HG02759 (cell line): ENCODE results near the gene DEFB114.
"Not testable (repeated sequence)": the region's sequence is repeated elsewhere in the genome, so short reads cannot be mapped to it uniquely, and the experiment has no call there.

Source experiments
- ATAC-seq: cut with Tn5 transposase; IDR thresholded peaks from one replicate; pipeline ENCODE4 v1.9.1; 2021; ENCODE audit warnings: mild to moderate bottlenecking, moderate library complexity; ENCODE audit not compliant: unreplicated experiment

DEFB114 gene

GRCh38 chr6:49964064-49964463 lies at the start of gene DEFB114:
Gene DEFB114 (minus strand): TSS chr6:49964164. CDS start chr6:49964105, 59 bp downstream.
- ATAC-seq: no peak

DNA sequence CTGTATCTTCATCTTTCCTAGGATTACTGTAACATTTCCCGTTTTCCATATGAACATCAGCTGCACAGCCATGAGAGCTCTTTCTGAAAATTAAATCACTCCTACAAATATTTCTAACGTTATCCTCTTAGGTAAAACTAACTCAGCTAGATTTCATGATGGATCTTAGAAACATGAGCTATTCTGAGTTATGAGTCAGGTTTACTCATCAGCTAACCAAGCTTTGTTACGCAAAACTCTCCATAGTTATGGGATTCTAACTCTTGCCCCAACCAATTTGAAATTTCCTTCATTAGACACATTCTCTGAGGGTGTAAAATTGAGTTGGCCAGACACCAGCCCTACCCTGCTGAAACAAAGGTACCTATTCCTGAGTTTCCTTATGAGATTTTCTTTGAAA lies 43.9 kb upstream of the DEFB114 start:
- ATAC-seq: no peak

GRCh38 chr6:50003139-50003538 lies 39.2 kb upstream of the DEFB114 start:
- no peak for ATAC-seq

DNA sequence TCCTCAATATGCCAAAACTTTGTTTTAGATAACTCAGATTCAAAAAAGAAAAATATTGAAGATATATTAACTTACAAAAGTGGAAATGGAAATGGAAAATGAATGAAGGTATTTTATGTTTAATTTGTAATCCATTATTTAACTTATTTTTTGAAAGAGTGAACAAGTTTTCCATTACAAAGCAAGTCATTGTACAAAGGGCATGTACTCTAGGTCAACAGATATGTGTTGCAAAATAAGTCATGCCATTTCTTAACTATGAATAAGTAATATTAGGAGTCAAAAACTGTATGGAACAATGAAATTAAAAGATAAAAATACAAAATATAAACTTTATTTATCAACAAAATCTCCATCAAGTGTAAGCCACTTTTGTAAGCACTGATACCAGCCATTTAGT lies 31.3 kb upstream of the DEFB114 start:
- ATAC-seq: no peak

- ATAC-seq: no peak
These were observed 24.9 kb upstream of the DEFB114 start for GRCh38 chr6:49988900-49989299.

- no peak for ATAC-seq
These were observed 23.8 kb upstream of the DEFB114 start for GRCh38 chr6:49987749-49988148.

DNA sequence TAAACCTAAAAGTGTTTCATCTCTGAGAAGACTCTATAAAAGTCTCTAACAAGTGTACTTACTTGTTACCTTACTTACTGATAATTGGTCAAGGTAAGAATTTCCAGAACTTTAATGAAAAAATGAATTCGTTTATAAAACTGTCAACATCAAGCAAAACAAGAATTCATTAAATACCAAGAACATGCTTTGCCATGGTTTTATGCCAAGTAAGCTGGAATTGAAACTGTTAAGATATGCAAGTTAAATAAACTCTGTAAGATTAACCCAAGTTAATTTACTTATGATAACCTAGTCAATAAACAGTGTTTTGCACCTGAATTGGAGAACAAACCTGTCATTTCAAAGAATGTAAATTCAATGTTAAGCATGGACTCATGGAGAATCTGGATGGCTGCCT lies 22.6 kb upstream of the DEFB114 start:
- ATAC-seq: no peak

GRCh38 chr6:49982046-49982445 lies 18.1 kb upstream of the DEFB114 start:
- ATAC-seq: no peak

- no peak for ATAC-seq
These were observed 16.9 kb upstream of the DEFB114 start for GRCh38 chr6:49980898-49981297.

DNA sequence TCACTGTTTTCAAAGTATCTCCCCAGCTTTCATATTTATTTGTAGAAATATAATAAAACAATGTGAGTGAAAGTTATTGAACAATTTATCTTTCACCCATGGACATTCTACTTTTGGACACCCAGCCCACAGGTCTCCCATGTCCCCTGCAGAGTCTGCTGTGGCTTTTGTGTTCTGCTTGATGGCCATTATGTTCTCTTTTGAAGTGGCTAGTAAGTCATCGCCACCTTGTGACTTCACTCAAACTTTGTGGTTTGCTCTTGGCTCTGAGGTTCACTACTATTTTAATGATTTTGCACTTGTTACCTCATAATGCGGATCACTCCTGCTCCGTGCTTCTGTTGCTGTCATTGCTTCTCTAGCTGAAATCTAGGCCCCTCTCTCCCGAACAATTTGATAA lies 15.6 kb upstream of the DEFB114 start:
- ATAC-seq: peak; percentile 36

GRCh38 chr6:49978332-49979226 lies 14.6 kb upstream of the DEFB114 start:
- ATAC-seq: peak; percentile 53

- no peak for ATAC-seq
These were observed 5.6 kb upstream of the DEFB114 start, which contains the start of gene DEFB113 for GRCh38 chr6:49969605-49970004. Gene DEFB113 (minus strand): TSS chr6:49969625. CDS start chr6:49969625, 0 bp downstream.

DNA sequence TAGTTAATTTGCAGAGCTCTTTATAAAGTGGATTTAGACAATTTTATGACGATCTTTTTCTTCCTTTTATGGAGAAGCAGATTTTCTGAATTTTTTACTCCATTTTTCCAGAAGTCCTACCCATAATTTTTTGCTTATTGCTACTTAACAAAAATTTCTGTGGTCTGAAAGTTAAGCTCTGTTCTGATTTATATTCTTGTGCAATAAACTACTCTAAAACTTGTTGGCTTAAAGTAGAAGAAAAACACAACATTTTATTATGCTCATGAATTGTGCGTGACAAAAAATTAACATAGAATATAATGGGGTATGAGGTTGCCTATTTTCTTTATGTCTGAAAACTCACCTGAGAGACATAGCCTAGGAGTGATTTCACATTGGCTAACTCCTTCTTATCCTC lies 2.9 kb upstream of the DEFB114 start:
- no peak for ATAC-seq

DNA sequence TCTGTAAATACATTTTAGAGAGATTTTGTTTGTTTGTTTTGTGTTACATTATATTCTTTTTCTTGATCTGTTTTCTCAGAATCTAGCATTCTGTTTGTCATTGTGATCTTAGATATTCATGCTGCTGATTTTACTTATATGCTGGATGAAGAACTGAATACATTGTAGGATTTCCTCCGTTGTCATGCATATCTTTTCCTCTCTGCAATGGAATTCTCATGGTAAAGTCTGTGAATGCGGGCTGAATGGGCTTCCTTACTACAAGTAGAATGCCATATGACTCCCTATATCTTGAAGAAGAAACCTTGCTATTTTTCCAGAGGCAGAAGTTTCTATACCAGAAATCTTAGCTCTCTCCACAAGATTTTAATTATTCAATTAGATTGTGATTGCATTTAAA lies 2.4 kb upstream of the DEFB114 start:
- no peak for ATAC-seq

DNA sequence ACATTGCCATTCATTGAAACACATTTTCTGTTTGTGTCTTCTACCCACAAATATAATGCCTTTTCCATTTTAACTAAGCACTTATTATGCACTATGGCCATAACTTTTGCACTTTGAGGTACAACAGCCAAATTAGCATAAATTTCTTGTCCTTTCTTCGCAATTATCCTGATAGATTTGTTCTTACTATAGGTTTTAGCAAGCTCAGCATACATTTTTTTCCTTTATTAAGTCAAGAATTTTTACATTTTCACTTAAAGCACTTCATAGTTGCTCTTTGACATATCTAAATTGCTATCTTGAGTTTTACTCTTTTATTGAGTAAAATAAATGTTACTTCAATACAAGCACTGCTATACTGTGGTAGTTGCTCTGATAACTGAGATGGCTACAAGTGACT lies 5.8 kb downstream of the DEFB114 start:
- no peak for ATAC-seq

DNA sequence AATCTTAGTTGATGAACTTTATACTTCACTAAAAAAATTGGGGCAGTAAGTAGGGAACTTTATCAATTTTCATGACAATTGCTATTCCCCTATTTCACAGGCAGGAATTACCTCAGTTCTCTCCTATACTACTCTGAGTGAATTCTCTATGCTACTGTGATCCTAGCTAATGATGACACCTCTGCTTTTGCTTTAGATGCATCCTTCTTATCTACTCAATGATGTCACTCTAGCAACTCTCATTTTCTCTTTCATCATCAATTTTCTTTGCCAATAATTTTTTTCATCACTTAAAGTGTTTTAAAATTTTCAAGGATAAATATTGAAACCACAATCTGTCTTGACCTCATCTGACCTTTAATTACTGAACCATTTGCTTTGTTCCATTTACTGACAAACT lies 8.1 kb downstream of the DEFB114 start:
- ATAC-seq: no peak

DNA sequence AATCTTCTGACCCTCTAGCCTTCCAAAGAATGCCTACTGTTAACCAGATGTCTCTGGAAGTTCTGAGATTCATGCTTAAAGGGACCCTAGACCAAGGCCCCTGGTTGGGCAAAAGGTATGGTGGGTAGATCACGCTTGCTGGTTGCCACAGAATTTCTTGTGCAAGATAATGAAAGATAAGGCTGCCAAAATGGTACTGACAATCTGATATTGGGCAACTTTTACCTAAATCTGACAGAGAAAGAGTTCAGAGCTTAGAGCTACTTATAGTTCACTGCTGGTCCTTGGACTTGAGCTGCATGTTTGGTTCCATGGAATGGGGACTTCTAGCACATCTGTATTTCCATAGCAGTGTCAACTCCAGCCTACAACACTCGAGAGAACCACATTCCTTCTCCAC lies 12.0 kb downstream of the DEFB114 start:
- ATAC-seq: no peak

DNA sequence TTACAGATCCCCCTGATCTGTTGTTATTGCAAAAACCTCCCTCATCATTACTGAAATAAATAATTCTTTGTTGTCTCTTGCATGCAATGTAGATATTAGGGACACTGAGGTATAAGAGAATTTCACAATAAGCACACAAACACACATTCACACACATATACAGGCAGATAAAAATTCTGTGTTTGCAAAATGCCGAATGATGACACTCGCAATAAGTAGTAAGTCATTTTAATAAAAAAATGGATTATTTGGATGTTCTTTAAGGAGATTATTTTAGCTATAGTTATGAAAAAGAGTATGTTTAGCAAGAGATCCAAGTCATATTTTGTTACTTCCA lies 13.6 kb downstream of the DEFB114 start:
- ATAC-seq: no peak

DNA sequence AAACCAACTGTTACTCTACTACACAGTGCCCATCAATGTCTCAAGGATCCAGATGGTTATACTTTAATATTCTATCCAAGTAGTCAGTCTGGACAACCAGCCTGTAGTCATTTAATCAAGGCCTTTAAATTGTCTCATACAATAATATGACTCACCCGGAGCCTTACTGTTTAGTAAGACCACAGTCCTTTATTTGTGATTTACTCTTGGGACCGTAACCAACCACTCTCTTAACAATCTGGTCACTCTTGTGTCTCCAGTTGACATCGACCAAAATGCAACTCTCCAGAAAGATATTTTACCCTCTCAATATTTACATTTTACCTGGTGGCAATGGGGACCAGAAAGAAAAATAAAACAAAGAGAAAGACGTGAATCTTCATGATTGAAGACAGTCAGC lies 14.9 kb downstream of the DEFB114 start:
- ATAC-seq: no peak

DNA sequence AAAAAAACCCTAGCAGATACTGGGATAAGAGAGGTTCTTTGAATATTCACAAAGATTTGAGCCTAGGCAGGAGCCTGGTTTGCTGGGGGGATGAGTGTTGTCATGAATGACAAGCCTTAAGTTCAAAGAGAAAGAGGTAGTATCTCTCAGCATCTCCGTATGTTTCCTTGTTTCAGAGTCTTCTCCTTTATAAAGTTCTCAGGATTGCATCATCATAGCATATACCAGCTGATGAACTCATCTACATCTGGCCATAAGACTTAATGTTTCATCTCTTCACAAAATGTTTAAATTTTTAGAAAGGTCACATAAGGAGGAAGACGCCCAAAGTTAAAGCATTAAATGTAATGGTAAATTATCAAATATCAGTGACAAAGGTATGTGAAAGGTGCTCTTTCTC lies 17.1 kb downstream of the DEFB114 start:
- ATAC-seq: no peak

GRCh38 chr6:49944068-49944467 lies 19.9 kb downstream of the DEFB114 start:
- ATAC-seq: not testable (repeated sequence)

DNA sequence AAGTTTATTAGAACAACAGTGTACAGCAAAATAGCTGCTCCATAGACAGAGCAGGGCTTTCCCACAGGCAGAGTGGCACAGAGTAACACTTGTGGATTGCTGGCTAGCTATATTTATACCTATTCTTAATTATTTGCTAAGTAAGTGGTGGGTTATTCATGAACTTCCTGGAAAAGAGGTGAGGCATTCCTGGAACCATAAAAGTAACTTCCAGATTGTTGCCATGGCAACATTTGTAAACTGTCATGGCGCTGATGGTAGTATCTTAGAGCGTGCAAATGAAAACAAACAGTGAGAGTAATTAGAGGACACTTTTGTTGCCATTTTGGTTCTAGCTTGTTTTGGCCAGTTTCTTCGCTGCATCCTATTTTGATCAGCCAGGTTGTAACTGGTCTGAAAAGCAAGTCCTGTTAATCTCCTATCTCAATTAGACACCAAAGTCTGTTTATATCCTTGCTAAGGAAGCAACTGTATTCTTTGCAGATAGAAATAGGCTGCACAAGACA lies 23.9 kb downstream of the DEFB114 start:
- no peak for ATAC-seq

GRCh38 chr6:49937811-49938210 lies 26.2 kb downstream of the DEFB114 start:
- ATAC-seq: no peak
